Motor neuron (in vitro differentiated cells): ENCODE measurements around the gene AMOT. TPM values are rescaled to one million over a fixed set of nuclear protein-coding genes. Genes with fewer than 3 reads are reported as not detected.

Source experiments
- ATAC-seq, 8 experiments: fragments of 200-7000 bp; cut with Tn5 transposase; replicated peaks in 6 of 8; 2 replicates each; pipeline ENCODE4 v1.8.0; 2021; ENCODE audit warnings: mild to moderate bottlenecking in 8 of 8, moderate library complexity in 8 of 8
- H3K27ac ChIP-seq, 2 donors: fragments of 250-450 bp; sonication (Bioruptor Pico); 2 replicates each; pipeline ENCODE4 v1.9.0; 2021; ENCODE audit warnings: antibody characterized with exemption in 2 of 2, mild to moderate bottlenecking in 2 of 2, moderate library complexity in 1 of 2
- H3K4me1 ChIP-seq, 2 donors: fragments of 250-450 bp; sonication (Bioruptor Pico); replicated peaks in 1 of 2; 2 replicates each; pipeline ENCODE4 v1.6.1; 2021; ENCODE audit warnings: antibody characterized with exemption in 2 of 2, mild to moderate bottlenecking in 2 of 2, moderate library complexity in 1 of 2
- H3K4me3 ChIP-seq, 5 donors: fragments of 250-450 bp; sonication (Bioruptor Pico); 2 replicates each; pipeline ENCODE4 v1.9.0; 2021; ENCODE audit warnings: antibody characterized with exemption in 5 of 5, mild to moderate bottlenecking in 5 of 5, moderate library complexity in 4 of 5
- WGBS, 10 experiments: fragments of 450-650 bp; shearing (Covaris generic); methylation state at CpG; one replicate each; pipeline ENCODE4 v1.0.0; 2022; 5-methylcytosine and 5-hydroxymethylcytosine counted together
- in situ Hi-C, 9 experiments: fragments of 400-800 bp; cut with MboI; loops; one replicate each; pipeline ENCODE4 v1.15.0; 2021; ENCODE audit warnings: low sequenced_read_pairs in 9 of 9, low pct_unique_long_range_greater_than_20kb in 2 of 9; ENCODE audit not compliant: unreplicated experiment in 9 of 9
- total RNA-seq, 8 experiments: library from RNA; unstranded; fragments of 300-600 nt; gene quantifications; 2 replicates each; pipeline versions ENCODE4 v1.2.3 to v1.2.4, GENCODE V29; 2022

Gene AMOT
- total RNA-seq, 8 experiments from 2014 or later = 0.10 to 26.0 (median 14.0) TPM

- H3K4me1 ChIP-seq = peaks cover 14 to 17% of the 10 kb centered on the region in 2 donors
- 91 to 100% methylated on average over 1 to 3 of the region's 3 CpGs; no CpG with 5 or more reads in 8 of the 10 experiments for WGBS, 10 experiments
- H3K27ac ChIP-seq = no peak overlapping the region
- H3K4me3 ChIP-seq = no peak overlapping the region
- peak in 2 of 8 experiments; percentile 32 to 39 for ATAC-seq
- in situ Hi-C loops = no loop called here
These were observed 8.0 kb downstream of the AMOT start for GRCh38 chrX:112832481-112833095.

DNA sequence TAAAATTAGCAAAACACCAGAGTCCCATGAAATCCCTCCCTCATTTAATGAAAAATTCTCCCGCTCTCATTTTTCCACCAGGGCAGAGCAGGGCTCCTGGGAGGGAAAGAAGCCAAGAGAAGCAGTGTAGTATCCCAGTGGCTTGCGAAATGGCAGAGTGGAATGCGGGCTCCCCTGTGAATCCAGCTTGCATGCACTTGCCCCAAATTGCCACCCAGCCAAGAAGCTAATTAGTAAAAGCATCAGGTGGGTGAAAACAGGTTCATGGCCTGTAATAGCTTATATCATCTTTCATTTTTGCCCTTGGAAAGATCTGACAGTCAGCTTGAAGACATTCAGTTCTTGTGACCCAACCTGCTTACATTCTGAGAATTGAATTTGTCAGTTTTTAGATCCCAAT, 10.1 kb downstream of the AMOT start:
- peaks cover 14 to 19% of the 10 kb centered on the region in 2 donors for H3K4me1 ChIP-seq
- in situ Hi-C loops = no loop called here
- WGBS, 10 experiments = 46 to 100% (median 92%) methylated on average over 1 to 2 of the region's 3 CpGs; no CpG with 5 or more reads in 7 of the 10 experiments
- no peak overlapping the region for H3K27ac ChIP-seq
- H3K4me3 ChIP-seq = no peak overlapping the region
- ATAC-seq = no peak

GRCh38 chrX:112827292-112827903, 13.2 kb downstream of the AMOT start:
- in situ Hi-C loops = no loop called here
- Histone ChIP-seq H3K4me1 (peaks cover 0 to 7% of the 10 kb centered on the region in 2 donors), H3K27ac (no peak overlapping the region), H3K4me3 (no peak overlapping the region)
- 80 to 91% methylated on average over 1 of the region's 1 CpG; no CpG with 5 or more reads in 8 of the 10 experiments for WGBS, 10 experiments
- ATAC-seq = peak in 1 of 8 experiments; percentile 28

DNA sequence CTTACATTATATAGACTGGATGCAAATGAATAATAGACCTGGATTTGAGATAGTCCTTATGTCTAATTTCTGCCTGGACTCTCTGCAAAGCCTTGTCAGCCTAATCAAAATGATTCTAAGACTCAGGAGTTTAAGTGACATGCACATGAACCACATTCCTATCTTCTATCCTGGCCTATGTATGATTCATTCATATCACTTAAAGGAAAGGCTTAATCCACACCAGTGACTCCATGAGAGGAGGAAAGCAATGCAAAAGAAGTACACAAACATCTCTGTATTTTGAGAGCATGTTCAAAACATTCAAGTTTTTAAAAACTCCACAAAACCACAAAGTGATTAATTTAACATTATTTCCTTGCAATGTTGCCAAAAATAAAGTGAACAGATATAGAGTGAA, 14.6 kb downstream of the AMOT start:
- in situ Hi-C loops = no loop called here
- no peak for ATAC-seq
- no peak overlapping the region for H3K27ac ChIP-seq
- H3K4me1 ChIP-seq = peaks cover 0 to 7% of the 10 kb centered on the region in 2 donors
- no peak overlapping the region for H3K4me3 ChIP-seq

GRCh38 chrX:112822892-112823291, 17.7 kb downstream of the AMOT start:
- no peak overlapping the region for H3K27ac ChIP-seq
- no peak overlapping the region for H3K4me3 ChIP-seq
- H3K4me1 ChIP-seq = peaks cover 12 to 13% of the 10 kb centered on the region in 2 donors
- no peak for ATAC-seq
- WGBS, 10 experiments = 0 to 100% (median 81%) methylated on average over 1 to 5 of the region's 7 CpGs; no CpG with 5 or more reads in 6 of the 10 experiments
- in situ Hi-C loops = no loop called here

DNA sequence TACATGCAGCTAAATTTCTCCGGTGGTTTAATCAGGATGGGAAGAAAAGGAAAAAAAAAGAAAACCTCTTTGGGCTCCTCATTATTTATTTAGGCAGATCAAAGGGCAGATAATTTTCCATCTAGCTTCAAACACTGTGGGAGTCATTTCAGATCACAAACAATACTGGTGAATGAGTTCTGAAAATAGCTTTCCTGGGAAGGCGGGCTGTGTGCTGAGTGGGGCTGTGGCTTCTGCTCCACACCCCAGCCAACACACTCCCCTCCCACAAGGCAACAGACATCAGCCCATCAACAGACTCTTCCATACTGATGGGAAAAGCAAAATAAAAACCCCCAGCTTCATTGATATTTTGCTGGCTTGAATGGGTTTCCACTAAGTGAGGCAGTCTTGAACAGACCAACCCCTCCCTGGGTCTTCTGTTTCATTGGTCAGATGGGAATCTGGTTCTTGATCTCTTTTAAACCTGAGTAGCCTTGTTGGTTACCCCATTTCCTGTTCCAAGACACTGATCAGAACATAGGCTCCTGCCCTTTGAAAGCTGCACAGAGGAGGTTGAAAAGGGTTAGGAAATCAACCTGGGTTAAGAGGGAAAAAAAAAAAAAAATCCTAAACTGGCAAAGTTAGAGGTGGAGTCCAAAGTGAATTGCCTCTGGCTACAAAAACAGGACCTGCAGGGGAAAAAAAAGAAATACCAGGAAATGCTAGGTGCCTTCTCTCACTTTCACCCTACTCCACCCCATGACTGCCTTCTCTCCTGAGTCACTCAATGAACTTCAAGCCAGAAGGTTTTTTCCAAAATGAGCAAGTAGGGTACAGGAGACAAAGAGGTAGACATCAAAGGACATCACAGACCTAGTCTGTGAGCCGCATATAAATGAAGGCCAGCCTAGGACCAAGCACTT, 20.0 kb downstream of the AMOT start:
- Histone ChIP-seq H3K4me1 (peaks cover 8 to 13% of the 10 kb centered on the region in 2 donors), H3K27ac (no peak overlapping the region), H3K4me3 (no peak overlapping the region)
- ATAC-seq = no peak
- in situ Hi-C loops = no loop called here
- WGBS, 10 experiments = 0 to 96% (median 88%) methylated on average over 1 to 3 of the region's 3 CpGs; no CpG with 5 or more reads in 6 of the 10 experiments

DNA sequence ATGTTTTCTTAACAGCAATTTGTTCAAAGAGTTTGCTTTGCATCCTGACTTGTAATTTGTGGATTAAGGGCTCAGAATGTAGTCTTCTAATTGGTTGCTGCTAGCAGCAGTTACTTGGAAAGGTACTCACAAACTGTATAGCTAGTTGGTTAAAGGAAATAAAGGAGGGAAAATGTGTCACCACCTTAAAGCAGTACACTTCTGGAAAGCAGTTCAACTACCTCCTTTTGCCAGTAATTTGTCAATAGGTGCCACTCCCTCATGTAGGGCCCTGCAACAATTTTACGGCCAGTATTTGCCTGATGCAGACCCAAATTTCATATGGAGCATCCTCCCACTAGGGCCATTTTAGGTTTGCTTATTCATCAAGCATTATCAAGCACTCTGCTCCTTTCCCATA, 20.8 kb downstream of the AMOT start:
- 100% methylated on average over 1 of the region's 1 CpG; no CpG with 5 or more reads in 9 of the 10 experiments for WGBS, 10 experiments
- no peak overlapping the region for H3K27ac ChIP-seq
- H3K4me3 ChIP-seq = no peak overlapping the region
- in situ Hi-C loops = no loop called here
- H3K4me1 ChIP-seq = peaks cover 8 to 13% of the 10 kb centered on the region in 2 donors
- no peak for ATAC-seq

- Histone ChIP-seq H3K4me1 (peaks cover 8 to 13% of the 10 kb centered on the region in 2 donors), H3K27ac (no peak overlapping the region), H3K4me3 (no peak overlapping the region)
- ATAC-seq = peak in 5 of 8 experiments; percentile 18 to 76 (median 51)
- 83% methylated on average over 1 of the region's 2 CpGs; no CpG with 5 or more reads in 9 of the 10 experiments for WGBS, 10 experiments
- in situ Hi-C loops = no loop called here
These were observed 21.5 kb downstream of the AMOT start for GRCh38 chrX:112819008-112819640.

- ATAC-seq = peak in 5 of 8 experiments; percentile 72 to 85 (median 74)
- Histone ChIP-seq H3K4me1 (peaks cover 8 to 13% of the 10 kb centered on the region in 2 donors), H3K27ac (peak overlapping the region in 1 of 2 donors; percentile 10), H3K4me3 (no peak overlapping the region)
- in situ Hi-C loops = no loop called here
- WGBS, 10 experiments = 27 to 100% (median 79%) methylated on average over 1 to 8 of the region's 11 CpGs; no CpG with 5 or more reads in 7 of the 10 experiments
These were observed 22.3 kb downstream of the AMOT start for GRCh38 chrX:112818114-112819007.

GRCh38 chrX:112816908-112817307, 23.7 kb downstream of the AMOT start:
- WGBS, 10 experiments = 31 to 100% (median 100%) methylated on average over 1 to 2 of the region's 2 CpGs; no CpG with 5 or more reads in 4 of the 10 experiments
- H3K4me1 ChIP-seq = peaks cover 8 to 13% of the 10 kb centered on the region in 2 donors
- ATAC-seq = no peak
- no peak overlapping the region for H3K27ac ChIP-seq
- in situ Hi-C loops = no loop called here
- no peak overlapping the region for H3K4me3 ChIP-seq

GRCh38 chrX:112814496-112814895, 26.1 kb downstream of the AMOT start:
- no peak overlapping the region for H3K4me3 ChIP-seq
- peaks cover 8 to 13% of the 10 kb centered on the region in 2 donors for H3K4me1 ChIP-seq
- 100% methylated on average over 1 of the region's 2 CpGs; no CpG with 5 or more reads in 9 of the 10 experiments for whole genome bisulfite sequencing, 10 experiments
- in situ Hi-C loops = no loop called here
- ATAC-seq = no peak
- no peak overlapping the region for H3K27ac ChIP-seq

GRCh38 chrX:112812741-112813140, 27.9 kb downstream of the AMOT start:
- Histone ChIP-seq H3K4me3 (no peak overlapping the region), H3K27ac (no peak overlapping the region), H3K4me1 (peaks cover 0 to under 1% of the 10 kb centered on the region in 2 donors)
- ATAC-seq = no peak
- 80 to 100% (median 92%) methylated on average over 1 to 4 of the region's 4 CpGs; no CpG with 5 or more reads in 7 of the 10 experiments for WGBS, 10 experiments
- in situ Hi-C loops = no loop called here
